Esophagus squamous epithelium (tissue), 5 donors: Measurements from ENCODE around the gene CRELD2. TPM values are rescaled to one million over a fixed set of nuclear protein-coding genes. Genes with fewer than 3 reads are reported as not detected.

Source experiments
- DNase-seq: peaks from one replicate; lab custom pipeline; 2025; lab: John Stamatoyannopoulos, UW
- H3K27ac ChIP-seq, 4 donors: fragments of 200-600 bp; sonication (generic); one replicate each; pipeline ENCODE4 v1.5.1; 2016 to 2019; ENCODE audit warnings: mild to moderate bottlenecking in 1 of 4
- H3K27me3 ChIP-seq, 4 donors: fragments of 200-600 bp; sonication (generic); 1 replicate in 3 of 4; 2 replicates in 1 of 4; pipeline versions ENCODE4 v1.5.1 to v1.6.0; 2017 to 2021; ENCODE audit warnings: antibody characterized with exemption in 1 of 4
- H3K36me3 ChIP-seq, 3 donors: fragments of 200-600 bp; sonication (generic); one replicate each; pipeline ENCODE4 v1.5.1; 2016 to 2019
- H3K4me1 ChIP-seq, 3 donors: fragments of 200-600 bp; sonication (generic); one replicate each; pipeline ENCODE4 v1.5.1; 2017 to 2019
- H3K4me3 ChIP-seq, 4 donors: fragments of 200-600 bp; sonication (generic); 1 replicate in 3 of 4; 2 replicates in 1 of 4; pipeline ENCODE4 v1.5.1; 2016 to 2019; ENCODE audit warnings: mild to moderate bottlenecking in 2 of 4, moderate library complexity in 1 of 4
- H3K9me3 ChIP-seq, 3 donors: fragments of 200-600 bp; sonication (generic); one replicate each; pipeline ENCODE4 v1.5.1; 2016 to 2019
- CTCF ChIP-seq, 6 experiments: fragments of 450-650 bp in 4 of 6; fragments of 200-600 bp in 2 of 6; sonication (generic) in 2 of 6; IDR thresholded peaks; one replicate each; pipeline ENCODE4 v1.5.1; 2016 to 2019; ENCODE audit warnings: antibody characterized with exemption in 6 of 6, mild to moderate bottlenecking in 4 of 6, moderate library complexity in 4 of 6
- POLR2A ChIP-seq, 4 donors: fragments of 450-650 bp; IDR thresholded peaks; one replicate each; pipeline ENCODE4 v1.6.1; 2017; ENCODE audit warnings: antibody characterized with exemption in 4 of 4, mild to moderate bottlenecking in 4 of 4, moderate library complexity in 3 of 4
- WGBS, 2 donors: methylation state at CpG; one replicate each; pipeline ENCODE4 v1.1.5; 2018; 5-methylcytosine and 5-hydroxymethylcytosine counted together
- intact Hi-C: fragments of 100-400 bp; cut with DNase I; formaldehyde crosslinking; loops from one replicate; pipeline ENCODE4 v1.15.0; 2022
- total RNA-seq, 4 donors: library from RNA; depleted of rRNA; stranded (reverse); fragments of >200 nt; gene quantifications; one replicate each; pipeline ENCODE4 v1.1.0, GENCODE V29; 2016
- donor health status: DM: yes; HTN: yes; CAD: no.

Gene CRELD2
- total RNA-seq, 4 donors from 2014 or later, result 22.7 to 45.7 (median 35.5) TPM

- Histone ChIP-seq H3K4me1 (peaks cover 28 to 80% (median 45%) of the 10 kb centered on the region in 3 donors), H3K27ac (peak overlapping the region; percentile 80 to 98 (median 91)), H3K4me3 (peak overlapping the region in 1 of 4 donors; percentile 80), H3K36me3 (no peaks in the 10 kb centered on the region), H3K27me3 (no peaks in the 10 kb centered on the region), H3K9me3 (no peaks in the 10 kb centered on the region)
- intact Hi-C loops, result no loop called here
- WGBS, 2 donors, result 37 to 67% methylated on average over 1 to 4 of the region's 21 CpGs
- no peak for DNase-seq
- TF ChIP-seq POLR2A (IDR thresholded peaks at IDR 0.05), result no peak
- TF ChIP-seq CTCF (IDR thresholded peaks at IDR 0.05), result no peak
Measured at GRCh38 chr22:49936973-49937757, 18.7 kb downstream of the CRELD2 start.

GRCh38 chr22:49937758-49938564 is 19.5 kb downstream of the CRELD2 start:
- 76 to 92% methylated on average over 5 to 14 of the region's 27 CpGs for WGBS, 2 donors
- intact Hi-C loops, result no loop called here
- Histone ChIP-seq H3K9me3 (no peaks in the 10 kb centered on the region), H3K4me1 (peaks cover 28 to 72% (median 40%) of the 10 kb centered on the region in 3 donors), H3K27ac (peak overlapping the region; percentile 6 to 98 (median 66)), H3K4me3 (peak overlapping the region in 1 of 4 donors; percentile 80), H3K36me3 (no peaks in the 10 kb centered on the region), H3K27me3 (no peaks in the 10 kb centered on the region)
- TF ChIP-seq POLR2A (IDR thresholded peaks at IDR 0.05) (no peak), CTCF (IDR thresholded peaks at IDR 0.05) (no peak)
- no peak for DNase-seq

DNA sequence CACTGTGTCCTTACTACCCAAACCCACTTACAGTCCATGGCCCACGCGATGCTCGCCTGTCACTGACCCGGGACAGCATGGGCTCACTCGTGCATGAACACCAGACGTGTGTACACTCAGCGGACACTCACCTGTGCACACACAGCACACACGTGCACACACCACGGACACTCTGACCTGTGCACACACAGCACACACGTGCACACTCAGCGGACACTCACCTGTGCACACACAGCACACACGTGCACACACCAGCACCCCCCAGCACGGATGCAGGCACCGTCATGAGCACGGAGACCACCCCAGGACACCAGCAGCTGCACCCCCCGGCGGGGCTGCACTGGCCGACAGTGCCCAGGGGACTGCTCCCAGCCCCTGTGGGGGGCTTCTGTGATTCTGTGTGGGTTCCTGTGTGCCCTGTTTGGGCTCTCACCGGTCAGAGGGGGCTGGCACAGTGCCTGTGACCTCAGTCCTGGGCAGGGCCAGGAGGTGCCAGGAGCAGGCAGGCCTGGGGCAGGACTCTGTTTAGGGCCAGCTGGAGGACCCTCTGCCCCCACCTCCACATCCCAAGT is 20.2 kb downstream of the CRELD2 start:
- Histone ChIP-seq H3K4me1 (peaks cover 28 to 65% (median 35%) of the 10 kb centered on the region in 3 donors), H3K36me3 (no peaks in the 10 kb centered on the region), H3K27ac (peak overlapping the region in 2 of 4 donors; percentile 93 to 98), H3K4me3 (no peak overlapping the region), H3K27me3 (no peaks in the 10 kb centered on the region), H3K9me3 (no peaks in the 10 kb centered on the region)
- DNase-seq, result no peak
- intact Hi-C loops, result no loop called here
- TF ChIP-seq CTCF (IDR thresholded peaks at IDR 0.05), result no peak
- TF ChIP-seq POLR2A (IDR thresholded peaks at IDR 0.05), result no peak
- WGBS, 2 donors, result 33 to 60% methylated on average over 1 of the region's 19 CpGs

GRCh38 chr22:49941507-49942316 is 23.3 kb downstream of the CRELD2 start:
- DNase-seq, result no peak
- peaks cover 3 to 48% (median 16%) of the 10 kb centered on the region in 3 donors for H3K4me1 ChIP-seq
- WGBS, 2 donors, result 88% methylated on average over 5 to 10 of the region's 17 CpGs
- H3K27ac ChIP-seq, result no peak overlapping the region
- H3K27me3 ChIP-seq, result no peaks in the 10 kb centered on the region
- no peaks in the 10 kb centered on the region for H3K36me3 ChIP-seq
- H3K4me3 ChIP-seq, result no peak overlapping the region
- TF ChIP-seq POLR2A (IDR thresholded peaks at IDR 0.05) (no peak), CTCF (IDR thresholded peaks at IDR 0.05) (no peak)
- no peaks in the 10 kb centered on the region for H3K9me3 ChIP-seq
- intact Hi-C loops, result no loop called here
